ENCODE results near the gene CD63. TPM values are rescaled to one million over a fixed set of nuclear protein-coding genes. Genes with fewer than 3 reads are reported as not detected.
"Not testable (repeated sequence)": the region's sequence is repeated elsewhere in the genome, so short reads cannot be mapped to it uniquely, and the experiment has no call there.

CD63 gene, protein sequence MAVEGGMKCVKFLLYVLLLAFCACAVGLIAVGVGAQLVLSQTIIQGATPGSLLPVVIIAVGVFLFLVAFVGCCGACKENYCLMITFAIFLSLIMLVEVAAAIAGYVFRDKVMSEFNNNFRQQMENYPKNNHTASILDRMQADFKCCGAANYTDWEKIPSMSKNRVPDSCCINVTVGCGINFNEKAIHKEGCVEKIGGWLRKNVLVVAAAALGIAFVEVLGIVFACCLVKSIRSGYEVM
- total RNA-seq (10 to 100 TPM; 41.0 to 46.5 TPM), polyA plus RNA-seq (100 to 1,000 TPM; 119 to 412 (median 135) TPM), total RNA-seq (11.3 to 51.5 (median 20.3) reads per million in 6 experiments)

DNA sequence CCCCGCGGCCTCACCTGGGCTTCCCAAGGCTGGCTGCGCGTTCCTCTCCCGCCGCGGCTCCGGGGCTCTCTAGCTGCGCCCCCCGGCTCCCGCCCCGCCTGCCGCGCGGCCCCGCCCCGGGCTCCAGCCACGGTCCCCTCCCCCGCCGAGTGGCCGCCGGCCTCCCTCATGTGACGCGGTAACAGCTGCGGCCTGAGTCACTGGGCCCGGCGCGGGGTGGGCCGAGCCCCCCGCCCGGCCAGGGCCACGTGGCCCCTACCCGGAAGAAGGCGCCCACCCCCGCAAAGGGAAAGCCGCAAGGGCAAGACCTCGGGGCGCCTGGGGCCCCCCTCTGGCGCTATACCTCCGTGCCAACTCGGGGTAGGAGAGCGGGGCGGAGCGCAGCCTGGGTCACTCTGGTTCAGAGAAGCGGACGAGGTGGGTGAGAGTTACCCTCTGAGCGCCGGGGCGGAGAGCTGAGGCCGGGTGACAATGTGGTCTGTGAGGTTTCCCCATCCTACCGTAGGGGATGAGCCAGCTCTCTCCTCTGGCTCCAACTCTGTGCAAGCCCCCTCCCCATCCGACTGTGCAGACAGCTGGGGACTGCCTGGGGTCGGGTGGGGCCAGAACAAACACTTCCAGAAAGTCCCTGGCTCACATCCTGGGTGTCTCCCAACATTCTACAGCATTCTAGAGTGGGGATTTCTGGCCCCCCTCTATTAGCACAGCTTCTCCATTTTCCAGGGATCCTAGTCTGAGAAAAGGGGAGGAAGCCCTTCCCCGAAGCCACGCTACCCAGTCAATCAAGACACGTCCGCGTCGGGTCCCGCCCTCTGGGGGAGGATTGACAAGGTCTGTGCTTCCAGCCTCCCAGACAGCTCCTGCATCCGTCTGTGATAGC lies at the start of gene CD63:
Gene CD63, minus strand, starts transcription at position 71 of the 880 bp plus-strand sequence. CDS start 668 bp downstream, outside the sequence.
- DNase-seq (peak in 9 of 10 donors; percentile 17 to 76 (median 42)), ATAC-seq (peak; percentile 59 to 69)
- Mint-ChIP-seq H3K9me3 (no peaks in the 10 kb centered on the region), H3K4me1 (peaks cover 30 to 59% (median 46%) of the 10 kb centered on the region in 4 donors), H3K27ac (peak within 1 kb of the TSS; percentile 91 to 97 (median 94)), H3K36me3 (peaks cover 0 to 13% (median 0%) of the 10 kb centered on the region in 3 donors), H3K4me3 (peak within 1 kb of the TSS; percentile 76 to 95 (median 90)), H3K27me3 (no peaks in the 10 kb centered on the region)
- POLR2A ChIA-PET: interaction anchor here (0.6 to 2.7 kb wide), 18 partner anchors 8 to 388 kb away, joined by 3 to 32 read pairs (median 4); partner anchors contain the start of genes BLOC1S1, DGKA, DNAJC14 and GDF11

DNA sequence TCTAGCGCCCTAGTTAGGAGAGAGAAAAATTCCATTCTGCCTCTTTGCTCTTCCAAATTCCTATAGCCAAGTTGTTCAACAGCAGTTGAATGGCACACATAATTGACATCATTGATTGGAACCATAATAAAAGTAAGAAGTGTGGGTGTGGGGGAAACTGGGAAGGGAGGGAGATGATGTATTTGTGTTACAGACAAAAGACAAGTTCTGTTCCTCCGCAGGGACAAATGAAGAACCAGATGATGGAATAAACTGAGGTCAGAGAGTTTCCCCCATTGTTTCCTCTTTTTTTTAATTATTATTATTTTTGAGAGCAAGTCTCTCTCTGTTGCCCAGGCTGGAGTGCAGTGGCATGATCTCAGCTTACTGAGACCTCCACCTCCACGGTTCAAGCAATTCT lies 49.0 kb upstream of the CD63 start:
- DNase-seq: no peak

DNA sequence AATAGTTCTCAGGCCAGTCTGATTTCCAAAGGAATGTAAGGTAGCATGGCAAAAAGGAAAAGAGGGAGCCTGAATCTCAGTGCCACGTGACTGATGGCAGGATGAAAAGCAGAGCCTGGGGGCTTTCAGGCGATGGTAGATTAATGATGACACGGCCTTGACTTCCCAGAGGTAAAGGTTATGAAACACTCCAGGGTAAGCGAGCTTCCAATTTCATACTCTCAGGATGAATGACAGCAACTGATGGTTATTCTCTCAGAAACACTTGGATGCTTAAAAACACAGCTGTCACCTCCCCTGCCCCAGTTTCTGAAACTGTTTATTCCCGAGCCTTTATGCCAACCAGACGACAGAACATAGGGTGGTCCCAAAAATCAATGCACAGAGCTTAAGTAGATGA lies 42.9 kb upstream of the CD63 start:
- POLR2A ChIA-PET: interaction anchor here (0.6 kb wide), 1 partner anchor 20 kb away, joined by 3 read pairs; no protein-coding TSS in a partner anchor
- H3K4me1 Mint-ChIP-seq: peaks cover 12 to 25% (median 17%) of the 10 kb centered on the region in 4 donors
- peaks cover 0 to 62% (median 4%) of the 10 kb centered on the region in 3 donors for H3K36me3 Mint-ChIP-seq
- no peaks in the 10 kb centered on the region for H3K9me3 Mint-ChIP-seq
- DNase-seq: no peak
- no peak for ATAC-seq
- H3K27me3 Mint-ChIP-seq: no peaks in the 10 kb centered on the region
- no peak overlapping the region for H3K4me3 Mint-ChIP-seq
- H3K27ac Mint-ChIP-seq: peak overlapping the region in 7 of 10 donors; percentile 7 to 84 (median 21)

More for the DNA sequence above, 49.0 kb upstream of the CD63 start:
- Mint-ChIP-seq H3K9me3 (no peaks in the 10 kb centered on the region), H3K4me3 (no peak overlapping the region), H3K27me3 (no peaks in the 10 kb centered on the region), H3K36me3 (peaks cover 0 to 68% (median 3%) of the 10 kb centered on the region in 3 donors), H3K4me1 (peaks cover 3 to 15% (median 9%) of the 10 kb centered on the region in 4 donors), H3K27ac (peak overlapping the region in 5 of 10 donors; percentile 20 to 80 (median 57))
- ATAC-seq: no peak
- POLR2A ChIA-PET: interaction anchor here (0.6 kb wide), 2 partner anchors 183 to 846 kb away, joined by 4 read pairs; no protein-coding TSS in a partner anchor

DNA sequence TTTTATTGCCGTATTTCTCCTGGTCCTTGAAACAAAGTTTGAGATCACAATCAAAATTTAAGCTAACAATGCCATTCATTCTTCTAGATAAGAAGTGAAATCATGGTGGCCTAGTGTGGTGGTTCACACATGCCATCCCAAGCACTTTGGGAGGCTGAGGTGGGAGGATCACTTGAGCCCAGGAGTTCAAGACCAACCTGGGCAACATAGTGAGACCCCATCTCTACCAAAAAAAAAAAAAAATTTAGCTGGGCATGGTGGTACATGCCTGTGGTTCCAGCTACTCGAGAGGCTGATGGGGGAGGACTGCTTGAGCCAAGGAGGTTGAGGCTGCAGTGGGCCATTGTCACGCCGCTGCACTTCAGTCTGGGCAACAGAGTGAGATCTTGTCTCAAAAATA lies 38.3 kb upstream of the CD63 start:
- Mint-ChIP-seq H3K36me3 (peaks cover 0 to 60% (median 4%) of the 10 kb centered on the region in 3 donors), H3K9me3 (no peaks in the 10 kb centered on the region), H3K27me3 (no peaks in the 10 kb centered on the region), H3K4me3 (no peak overlapping the region), H3K27ac (no peak overlapping the region), H3K4me1 (peaks cover 4 to 26% (median 16%) of the 10 kb centered on the region in 4 donors)
- ATAC-seq: no peak
- POLR2A ChIA-PET: interaction anchor here (0.6 to 1.5 kb wide), 4 partner anchors 23 to 963 kb away, joined by 3 to 5 read pairs (median 4); partner anchors contain the start of gene RNF41
- DNase-seq: no peak

DNA sequence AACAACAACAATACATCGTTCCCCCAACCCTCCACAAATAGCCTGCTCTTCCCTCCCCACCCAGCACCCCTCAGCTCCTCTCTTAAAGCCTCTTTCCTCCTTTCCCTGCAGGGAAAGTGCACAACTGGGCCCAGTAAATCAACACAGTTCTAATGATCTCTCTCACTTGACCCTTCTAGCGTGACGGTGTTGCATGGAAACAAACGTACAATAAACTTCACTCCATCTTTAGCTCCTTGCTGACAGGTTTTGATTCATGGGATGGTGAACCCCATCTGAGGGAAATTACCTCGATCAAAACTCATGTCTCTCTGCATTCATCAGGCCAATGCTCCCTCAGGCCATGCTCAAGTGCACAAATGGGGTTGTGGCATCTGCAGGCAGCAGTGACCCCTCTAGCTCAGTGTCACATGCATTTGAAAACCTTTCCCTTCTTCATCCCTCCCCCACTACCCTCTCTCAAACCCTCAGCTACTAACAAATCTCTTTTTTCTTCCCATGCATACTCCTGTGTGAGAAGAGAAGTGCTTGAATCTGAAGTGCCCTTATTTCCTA lies 37.0 kb upstream of the CD63 start:
- peaks cover 0 to 50% (median 4%) of the 10 kb centered on the region in 3 donors for H3K36me3 Mint-ChIP-seq
- DNase-seq (no peak), ATAC-seq (no peak)
- no peak overlapping the region for H3K4me3 Mint-ChIP-seq
- no peaks in the 10 kb centered on the region for H3K9me3 Mint-ChIP-seq
- POLR2A ChIA-PET: interaction anchor here (0.6 kb wide), 1 partner anchor 35 kb away, joined by 4 read pairs; no protein-coding TSS in a partner anchor
- peak overlapping the region in 8 of 10 donors; percentile 7 to 85 (median 48) for H3K27ac Mint-ChIP-seq
- peaks cover 0 to 18% (median 13%) of the 10 kb centered on the region in 4 donors for H3K4me1 Mint-ChIP-seq
- no peaks in the 10 kb centered on the region for H3K27me3 Mint-ChIP-seq

DNA sequence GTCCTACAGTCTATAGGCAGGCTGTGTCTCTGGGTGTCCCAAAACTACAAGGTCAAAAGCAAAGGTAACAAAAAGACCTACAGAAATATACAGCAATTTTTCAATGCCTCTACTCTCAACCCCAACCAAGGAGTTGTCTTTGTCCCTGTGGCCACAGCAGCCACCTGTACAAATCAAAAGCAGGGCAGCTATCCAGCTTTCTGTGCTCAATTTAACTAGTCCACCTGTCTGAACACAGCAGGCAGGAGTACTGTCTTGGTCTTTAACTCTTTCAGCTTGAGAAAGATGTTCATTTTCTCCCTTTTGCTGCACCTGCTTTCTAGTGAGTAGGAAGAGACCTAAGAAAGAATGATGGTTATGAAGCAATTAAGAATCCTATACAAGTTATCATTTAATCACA lies 33.8 kb upstream of the CD63 start:
- ATAC-seq (no peak), DNase-seq (no peak)
- POLR2A ChIA-PET: interaction anchor here (0.7 kb wide), 1 partner anchor 15 kb away, joined by 3 read pairs; no protein-coding TSS in a partner anchor
- Mint-ChIP-seq H3K36me3 (peaks cover 0 to 64% (median 11%) of the 10 kb centered on the region in 3 donors), H3K27me3 (no peaks in the 10 kb centered on the region), H3K4me3 (no peak overlapping the region), H3K9me3 (no peaks in the 10 kb centered on the region), H3K4me1 (peaks cover 0 to 17% (median 10%) of the 10 kb centered on the region in 4 donors), H3K27ac (no peak overlapping the region)

DNA sequence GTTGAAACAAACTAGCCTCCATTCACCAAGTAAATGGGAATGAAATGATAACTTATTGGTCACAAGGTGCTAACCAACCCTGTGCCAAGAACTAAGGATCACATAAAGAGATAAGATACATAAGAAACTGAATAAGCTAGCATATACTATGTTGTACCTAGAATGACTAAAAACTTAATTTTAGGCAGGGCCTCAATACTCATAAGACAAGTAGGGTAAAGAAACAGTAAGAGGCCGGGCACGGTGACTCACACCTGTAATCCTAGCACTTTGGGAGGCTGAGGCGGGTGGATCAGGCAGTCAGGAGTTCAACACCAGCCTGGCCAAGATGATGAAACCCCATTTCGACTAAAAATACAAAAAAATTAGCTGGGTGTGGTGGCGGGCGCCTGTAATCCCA lies 31.9 kb upstream of the CD63 start:
- DNase-seq (no peak), ATAC-seq (no peak)
- POLR2A ChIA-PET: no interaction called here
- Mint-ChIP-seq H3K27ac (peak overlapping the region in 6 of 10 donors; percentile 18 to 93 (median 53)), H3K27me3 (no peaks in the 10 kb centered on the region), H3K4me1 (peaks cover 0 to 12% (median 5%) of the 10 kb centered on the region in 4 donors), H3K36me3 (peaks cover 0 to 67% (median 19%) of the 10 kb centered on the region in 3 donors), H3K4me3 (no peak overlapping the region), H3K9me3 (no peaks in the 10 kb centered on the region)

DNA sequence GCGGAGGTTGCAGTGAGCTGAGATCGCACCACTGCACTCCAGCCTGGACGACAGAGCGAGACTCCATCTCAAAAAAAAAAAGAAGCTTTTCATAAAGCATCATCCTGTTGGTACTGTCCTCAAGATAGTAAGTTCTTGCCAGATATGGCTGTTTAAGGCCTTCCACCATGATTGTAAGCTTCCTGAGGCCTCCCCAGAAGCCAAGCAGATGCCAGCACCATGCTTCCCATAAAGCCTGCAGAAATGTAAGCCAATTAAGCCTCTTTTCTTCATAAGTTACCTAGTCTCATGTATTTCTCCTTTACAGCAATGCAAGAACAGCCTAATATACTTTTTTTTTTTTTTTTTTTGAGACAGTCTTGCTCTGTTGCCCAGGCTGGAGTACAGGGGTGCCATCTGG lies 29.8 kb upstream of the CD63 start:
- POLR2A ChIA-PET: interaction anchor here (0.7 kb wide), 2 partner anchors 172 to 173 kb away, joined by 3 to 6 read pairs; no protein-coding TSS in a partner anchor
- Mint-ChIP-seq H3K4me1 (peaks cover 0 to 14% (median 8%) of the 10 kb centered on the region in 4 donors), H3K27ac (peak overlapping the region in 2 of 10 donors; percentile 40 to 47), H3K36me3 (peaks cover 0 to 72% (median 19%) of the 10 kb centered on the region in 3 donors)
- not testable (repeated sequence) for H3K27me3 Mint-ChIP-seq, H3K9me3 Mint-ChIP-seq, DNase-seq, ATAC-seq, H3K4me3 Mint-ChIP-seq

DNA sequence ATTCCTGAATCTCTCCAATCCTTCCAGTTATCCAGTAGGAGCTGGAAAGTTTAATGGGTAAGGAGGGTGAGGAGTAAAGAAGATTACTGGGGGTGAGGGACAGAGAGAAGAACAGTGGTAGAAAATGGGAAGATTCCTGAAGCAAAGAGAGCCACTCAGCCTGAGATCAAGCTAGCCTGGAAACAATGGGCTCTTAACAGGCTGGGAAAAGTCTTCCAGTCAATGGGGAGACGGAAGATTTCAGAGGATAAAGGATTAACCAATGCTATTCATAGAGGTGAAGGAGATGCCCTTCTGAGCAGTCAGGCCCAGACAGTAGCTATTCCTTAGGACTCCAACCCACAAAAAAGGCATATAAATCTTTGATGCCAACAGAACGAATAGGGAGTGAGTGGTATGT lies 28.9 kb upstream of the CD63 start:
- Mint-ChIP-seq H3K9me3 (no peaks in the 10 kb centered on the region), H3K27me3 (no peaks in the 10 kb centered on the region), H3K4me3 (no peak overlapping the region), H3K36me3 (peaks cover 0 to 74% (median 19%) of the 10 kb centered on the region in 3 donors), H3K4me1 (peaks cover 0 to 14% (median 8%) of the 10 kb centered on the region in 4 donors), H3K27ac (peak overlapping the region in 7 of 10 donors; percentile 11 to 92 (median 42))
- POLR2A ChIA-PET: interaction anchor here (0.5 to 1.3 kb wide), 3 partner anchors 15 to 781 kb away, joined by 3 to 4 read pairs (median 4); partner anchors contain the start of gene GDF11
- ATAC-seq (no peak), DNase-seq (no peak)

DNA sequence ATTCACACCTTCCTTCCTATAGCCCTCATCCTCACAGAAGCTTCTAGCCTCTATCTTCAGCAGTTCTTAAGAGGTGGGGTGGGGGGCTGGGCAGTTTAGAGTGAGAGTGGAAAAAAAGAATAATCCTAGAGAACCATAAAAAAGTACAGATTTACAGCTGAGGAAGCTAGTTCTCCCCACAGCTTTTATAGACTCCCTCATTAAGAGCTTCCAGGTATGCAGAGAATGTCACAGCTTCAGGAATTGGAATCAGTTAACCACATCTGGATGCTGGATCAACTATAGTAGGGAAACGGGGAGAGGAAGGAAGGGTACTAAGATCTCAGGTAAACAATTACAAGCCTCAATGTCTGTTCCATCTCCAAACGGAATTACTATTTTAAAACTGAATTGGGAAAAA lies 26.4 kb upstream of the CD63 start:
- Mint-ChIP-seq H3K27me3 (no peaks in the 10 kb centered on the region), H3K36me3 (peaks cover 0 to 81% (median 17%) of the 10 kb centered on the region in 3 donors), H3K9me3 (no peaks in the 10 kb centered on the region), H3K27ac (peak overlapping the region; percentile 7 to 84 (median 48)), H3K4me1 (peaks cover 0 to 14% (median 6%) of the 10 kb centered on the region in 4 donors), H3K4me3 (no peak overlapping the region)
- POLR2A ChIA-PET: interaction anchor here (0.7 kb wide), 1 partner anchor 11 kb away, joined by 3 read pairs; no protein-coding TSS in a partner anchor
- DNase-seq (no peak), ATAC-seq (no peak)

DNA sequence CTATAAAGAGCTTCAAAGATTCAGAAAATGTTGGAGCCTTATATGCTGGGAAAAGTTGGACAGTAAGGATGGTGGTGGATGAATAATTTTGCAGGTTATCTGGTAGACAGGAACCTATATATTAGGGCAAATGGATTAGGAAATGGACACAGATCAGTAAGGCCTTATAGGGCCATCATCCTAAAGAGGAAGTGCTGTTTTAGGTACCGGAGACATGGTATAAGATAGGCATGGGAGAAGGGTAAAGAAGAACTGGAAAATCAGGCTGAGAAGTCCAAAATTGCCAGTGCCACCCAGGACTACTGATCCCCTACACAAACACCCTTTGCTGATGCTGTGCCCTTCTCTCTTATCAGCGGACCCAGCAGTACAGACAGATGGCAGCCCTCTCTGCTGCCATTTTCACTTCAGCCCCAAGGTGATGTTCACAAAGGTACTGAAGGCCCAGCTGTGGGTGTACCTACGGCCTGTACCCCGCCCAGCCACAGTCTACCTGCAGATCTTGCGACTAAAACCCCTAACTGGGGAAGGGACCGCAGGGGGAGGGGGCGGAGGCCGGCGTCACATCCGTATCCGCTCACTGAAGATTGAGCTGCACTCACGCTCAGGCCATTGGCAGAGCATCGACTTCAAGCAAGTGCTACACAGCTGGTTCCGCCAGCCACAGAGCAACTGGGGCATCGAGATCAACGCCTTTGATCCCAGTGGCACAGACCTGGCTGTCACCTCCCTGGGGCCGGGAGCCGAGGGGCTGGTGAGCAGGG lies 19.6 kb upstream of the CD63 start:
- Mint-ChIP-seq H3K9me3 (no peaks in the 10 kb centered on the region), H3K4me3 (no peak overlapping the region), H3K27me3 (no peaks in the 10 kb centered on the region), H3K36me3 (peaks cover 0 to 34% (median 0%) of the 10 kb centered on the region in 3 donors), H3K4me1 (peaks cover 24 to 35% (median 28%) of the 10 kb centered on the region in 4 donors), H3K27ac (peak overlapping the region in 8 of 10 donors; percentile 4 to 77 (median 64))
- ATAC-seq: no peak
- POLR2A ChIA-PET: interaction anchor here (0.6 kb wide), 1 partner anchor 250 kb away, joined by 5 read pairs; no protein-coding TSS in a partner anchor
- no peak for DNase-seq
